H9 (cell line): ENCODE data around the gene COLEC12. TPM values are rescaled to one million over a fixed set of nuclear protein-coding genes. Genes with fewer than 3 reads are reported as not detected.

Experiments
- DNase-seq: peaks from one replicate; pipeline ENCODE4 v3.0.0-alpha.2; 2017
- H2AFZ ChIP-seq: one replicate; pipeline ENCODE4 v1.6.1; 2013; ENCODE audit warnings: mild to moderate bottlenecking, low read length, control low read depth, moderate library complexity
- H2AK5ac ChIP-seq: 2 replicates; pipeline ENCODE4 v1.6.1; 2013; ENCODE audit warnings: low read length, control low read depth, mixed read lengths; ENCODE audit not compliant: insufficient read length
- H2BK120ac ChIP-seq: one replicate; pipeline ENCODE4 v1.6.1; 2013; ENCODE audit warnings: low read depth, mild to moderate bottlenecking, low read length, control low read depth, inconsistent platforms; ENCODE audit not compliant: poor library complexity, severe bottlenecking
- H2BK12ac ChIP-seq: 2 replicates; pipeline ENCODE4 v1.6.1; 2013; ENCODE audit warnings: low read length, control low read depth, mixed read lengths, low read depth; ENCODE audit not compliant: insufficient read length
- H2BK15ac ChIP-seq: 2 replicates; pipeline ENCODE4 v1.6.1; 2013; ENCODE audit warnings: low read depth, low read length, control low read depth
- H2BK20ac ChIP-seq: one replicate; pipeline ENCODE4 v1.6.1; 2013; ENCODE audit warnings: low read depth, mild to moderate bottlenecking, low read length, control low read depth, inconsistent platforms; ENCODE audit not compliant: poor library complexity, severe bottlenecking
- H2BK5ac ChIP-seq: 2 replicates; pipeline ENCODE4 v1.6.1; 2013; ENCODE audit warnings: low read length, control low read depth, mixed read lengths; ENCODE audit not compliant: insufficient read length
- H3K14ac ChIP-seq: 2 replicates; pipeline ENCODE4 v1.6.1; 2013; ENCODE audit warnings: low read length, control low read depth; ENCODE audit not compliant: insufficient read depth
- H3K18ac ChIP-seq: 2 replicates; pipeline ENCODE4 v1.6.1; 2013; ENCODE audit warnings: low read depth, mild to moderate bottlenecking, mixed read lengths, low read length, control low read depth; ENCODE audit not compliant: insufficient read length
- H3K23ac ChIP-seq: 2 replicates; pipeline ENCODE4 v1.6.1; 2013; ENCODE audit warnings: low read length, control low read depth, mixed read lengths, low read depth; ENCODE audit not compliant: insufficient read length
- H3K23me2 ChIP-seq: 2 replicates; pipeline ENCODE4 v1.6.1; 2013; ENCODE audit warnings: low read depth, mild to moderate bottlenecking, mixed read lengths, low read length, control low read depth; ENCODE audit not compliant: insufficient read length, poor library complexity, severe bottlenecking
- H3K27ac ChIP-seq: 2 replicates; pipeline ENCODE4 v1.5.1; 2013; ENCODE audit warnings: low read length, control low read depth, mixed read lengths, low read depth; ENCODE audit not compliant: insufficient read length
- H3K27me3 ChIP-seq: 2 replicates; pipeline ENCODE4 v1.6.1; 2013; ENCODE audit warnings: low read length, control low read depth, inconsistent platforms; ENCODE audit not compliant: insufficient read depth
- H3K4ac ChIP-seq: 2 replicates; pipeline ENCODE4 v1.6.1; 2013; ENCODE audit warnings: low read depth, mild to moderate bottlenecking, control low read depth, inconsistent platforms, low read length, moderate library complexity
- H3K4me1 ChIP-seq: 2 replicates; pipeline ENCODE4 v1.6.1; 2013; ENCODE audit warnings: low read length, control low read depth, inconsistent platforms; ENCODE audit not compliant: insufficient read depth
- H3K4me2 ChIP-seq: 2 replicates; pipeline ENCODE4 v1.6.1; 2013; ENCODE audit warnings: low read length, control low read depth, mixed read lengths; ENCODE audit not compliant: insufficient read length, insufficient read depth
- H3K56ac ChIP-seq: 2 replicates; pipeline ENCODE4 v1.6.1; 2013; ENCODE audit warnings: low read depth, mild to moderate bottlenecking, mixed read lengths, low read length, control low read depth; ENCODE audit not compliant: insufficient read length
- H3K79me1 ChIP-seq: 2 replicates; pipeline ENCODE4 v1.6.1; 2013; ENCODE audit warnings: low read depth, mild to moderate bottlenecking, moderate library complexity, low read length, control low read depth, inconsistent platforms; ENCODE audit not compliant: insufficient read depth, poor library complexity, severe bottlenecking
- H3K79me2 ChIP-seq: 2 replicates; pipeline ENCODE4 v1.6.1; 2013; ENCODE audit warnings: low read length, control low read depth, inconsistent platforms; ENCODE audit not compliant: insufficient read depth
- H3K9ac ChIP-seq: 2 replicates; pipeline ENCODE4 v1.6.1; 2013; ENCODE audit warnings: low read length, control low read depth, mixed read lengths; ENCODE audit not compliant: insufficient read length; ENCODE audit errors: extremely low read depth
- H3K9me3 ChIP-seq: one replicate; pipeline ENCODE4 v1.6.1; 2013; ENCODE audit warnings: low read depth, low read length, inconsistent platforms; ENCODE audit not compliant: control insufficient read depth
- H3T11ph ChIP-seq: one replicate; pipeline ENCODE4 v1.6.1; 2013; ENCODE audit warnings: mild to moderate bottlenecking, low read length, control low read depth, inconsistent platforms
- H4K20me1 ChIP-seq: one replicate; pipeline ENCODE4 v1.6.1; 2013; ENCODE audit not compliant: control insufficient read depth, insufficient read length, insufficient read depth
- H4K5ac ChIP-seq: 2 replicates; pipeline ENCODE4 v1.6.1; 2013; ENCODE audit warnings: low read depth, mild to moderate bottlenecking, mixed read lengths, low read length, control low read depth; ENCODE audit not compliant: insufficient read length
- H4K8ac ChIP-seq: replicated peaks from 2 replicates; pipeline ENCODE4 v1.6.1; 2013; ENCODE audit warnings: low read length, control low read depth, mixed read lengths, low read depth; ENCODE audit not compliant: insufficient read length
- H4K91ac ChIP-seq: 2 replicates; pipeline ENCODE4 v1.6.1; 2013; ENCODE audit warnings: low read depth, mild to moderate bottlenecking, moderate library complexity, mixed read lengths, low read length, control low read depth; ENCODE audit not compliant: insufficient read length
- H3K27ac Mint-ChIP-seq, 3 experiments: 2 replicates in 2 of 3; 3 replicates in 1 of 3; pipeline ENCODE4 v1.8.0; 2020 to 2021; ENCODE audit warnings: mixed read lengths in 3 of 3, mild to moderate bottlenecking in 1 of 3, moderate library complexity in 1 of 3
- H3K27me3 Mint-ChIP-seq: 2 replicates; pipeline ENCODE4 v1.8.0; 2021; ENCODE audit warnings: low read depth, mild to moderate bottlenecking, moderate library complexity, mixed read lengths
- H3K36me3 Mint-ChIP-seq, 3 experiments: 2 replicates in 2 of 3; 3 replicates in 1 of 3; pipeline ENCODE4 v1.8.0; 2020 to 2021; ENCODE audit warnings: low read depth in 3 of 3, mixed read lengths in 3 of 3; ENCODE audit not compliant: insufficient read depth in 1 of 3
- H3K4me1 Mint-ChIP-seq, 2 experiments: 2 replicates each; pipeline ENCODE4 v1.8.0; 2020; ENCODE audit warnings: mixed read lengths in 2 of 2
- H3K4me3 Mint-ChIP-seq, 2 experiments: 2 replicates in 1 of 2; 3 replicates in 1 of 2; pipeline ENCODE4 v1.8.0; 2020 to 2021; ENCODE audit warnings: mild to moderate bottlenecking in 2 of 2, mixed read lengths in 2 of 2, moderate library complexity in 1 of 2
- H3K9me3 Mint-ChIP-seq, 2 experiments: 2 replicates in 1 of 2; 3 replicates in 1 of 2; pipeline ENCODE4 v1.8.0; 2020; ENCODE audit warnings: mild to moderate bottlenecking in 2 of 2, mixed read lengths in 2 of 2, moderate library complexity in 1 of 2
- CTCF ChIP-seq: fragments of 200-600 bp; sonication (generic); conservative IDR thresholded peaks from 3 replicates; pipeline ENCODE4 v1.8.0; 2021; ENCODE audit warnings: antibody characterized with exemption, mild to moderate bottlenecking
- WGBS: extraction: QIAGEN DNeasy Blood & Tissue Kit; methylation state at CpG from one replicate; pipeline ENCODE4 v1.1.7; 2013; ENCODE audit warnings: missing lambda C conversion rate, low lambda C conversion rate, mixed read lengths; ENCODE audit not compliant: insufficient read length; ENCODE audit errors: extremely low coverage; 5-methylcytosine and 5-hydroxymethylcytosine counted together
- total RNA-seq: library from RNA; stranded (reverse); gene quantifications from 2 replicates; pipeline ENCODE4 v1.2.1, GENCODE V29; 2021

Gene COLEC12
- total RNA-seq, 1 experiment from 2014 or later, result 0.70 TPM

- DNase-seq, result no peak
- Histone ChIP-seq H3K23ac (no peak overlapping the region), H3K9me3 (no peaks in the 10 kb centered on the region), H2BK20ac (no peak overlapping the region), H3K4me1 (no peaks in the 10 kb centered on the region), H4K20me1 (no peaks in the 10 kb centered on the region), H4K8ac (no peak overlapping the region), H2BK15ac (no peak overlapping the region), H2BK120ac (no peak overlapping the region), H4K5ac (no peak overlapping the region), H3K4ac (no peak overlapping the region), H2AFZ (no peak overlapping the region), H3K4me2 (no peak overlapping the region), H3K18ac (no peak overlapping the region), H3K14ac (no peak overlapping the region), H3K9ac (no peak overlapping the region), H3K79me2 (no peaks in the 10 kb centered on the region), H3T11ph (no peak overlapping the region), H3K27ac (no peak overlapping the region), H2AK5ac (no peak overlapping the region), H2BK12ac (no peak overlapping the region), H4K91ac (no peak overlapping the region), H3K79me1 (no peaks in the 10 kb centered on the region), H3K23me2 (no peaks in the 10 kb centered on the region), H3K27me3 (no peaks in the 10 kb centered on the region), H3K56ac (no peak overlapping the region), H2BK5ac (no peak overlapping the region)
- peaks cover 1% of the 10 kb centered on the region for H3K27me3 Mint-ChIP-seq
- H3K36me3 Mint-ChIP-seq, result no peaks in the 10 kb centered on the region
- no peaks in the 10 kb centered on the region for H3K4me1 Mint-ChIP-seq
- TF ChIP-seq CTCF, result no peak
- no peaks in the 10 kb centered on the region for H3K9me3 Mint-ChIP-seq
- H3K4me3 Mint-ChIP-seq, result no peak overlapping the region
- WGBS, result no CpG with 5 or more reads among the region's 1 CpG
- no peak overlapping the region for H3K27ac Mint-ChIP-seq
Measured at GRCh38 chr18:396251-396555, 104.3 kb downstream of the COLEC12 start.
